NCI-H1105 (cell line): Measurements from ENCODE around the gene HDAC3.
"Not testable (repeated sequence)": the region's sequence is repeated elsewhere in the genome, so short reads cannot be mapped to it uniquely, and the experiment has no call there.

Source experiments
- DNase-seq: peaks from one replicate; lab custom pipeline; 2025; lab: John Stamatoyannopoulos, UW

Gene HDAC3

DNA sequence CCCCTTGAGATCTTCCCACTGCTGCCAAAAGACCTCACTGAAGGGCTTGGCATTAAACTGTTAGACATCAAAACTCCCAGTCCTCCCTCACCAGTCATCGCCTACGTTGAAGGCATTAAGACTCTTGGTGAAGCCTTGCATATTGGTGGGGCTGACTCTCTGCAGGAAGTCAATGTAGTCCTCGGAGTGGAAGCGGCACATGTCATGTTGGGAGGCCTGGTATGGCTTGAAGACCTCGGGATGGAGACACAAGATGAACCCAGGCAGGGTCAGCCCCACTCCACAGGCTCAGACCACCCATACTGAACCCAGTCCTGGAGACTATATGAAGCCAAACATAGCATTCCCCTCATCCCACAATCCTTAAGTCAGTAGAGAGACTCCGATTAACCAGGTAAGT lies 1.9 kb downstream of the HDAC3 start:
- no peak for DNase-seq

DNA sequence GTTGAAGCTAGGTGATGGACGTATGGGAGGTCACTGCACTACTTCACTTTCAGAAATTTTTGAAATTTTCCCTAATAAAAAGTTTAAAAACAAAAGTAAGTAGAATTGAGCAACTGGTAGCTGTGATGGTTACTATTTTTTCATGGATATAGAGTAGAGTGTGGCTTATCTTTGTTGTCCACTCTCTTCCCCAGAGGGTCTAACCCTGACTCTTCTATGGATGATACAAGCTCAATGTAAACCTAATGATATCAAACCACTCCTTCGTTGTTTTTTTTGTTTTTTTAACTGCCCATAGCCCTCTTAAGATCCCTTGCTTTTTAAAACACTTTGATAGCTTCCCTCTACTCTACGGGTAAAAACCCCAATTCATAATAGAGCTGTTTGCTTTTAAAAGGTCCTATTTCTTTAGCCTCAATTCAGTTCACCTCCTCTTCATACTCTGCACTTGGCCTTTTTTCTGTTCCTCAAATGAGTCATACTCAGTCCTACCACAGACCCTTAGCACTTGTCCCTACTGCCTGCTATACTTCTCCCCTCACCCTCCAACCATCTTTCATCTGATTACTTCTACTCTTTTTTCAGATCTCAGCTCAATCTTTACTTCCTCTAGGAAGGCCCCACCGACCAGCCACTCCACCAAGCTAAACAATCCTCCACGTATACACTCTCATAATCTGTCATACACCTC lies 2.6 kb downstream of the HDAC3 start:
- DNase-seq: no peak

DNA sequence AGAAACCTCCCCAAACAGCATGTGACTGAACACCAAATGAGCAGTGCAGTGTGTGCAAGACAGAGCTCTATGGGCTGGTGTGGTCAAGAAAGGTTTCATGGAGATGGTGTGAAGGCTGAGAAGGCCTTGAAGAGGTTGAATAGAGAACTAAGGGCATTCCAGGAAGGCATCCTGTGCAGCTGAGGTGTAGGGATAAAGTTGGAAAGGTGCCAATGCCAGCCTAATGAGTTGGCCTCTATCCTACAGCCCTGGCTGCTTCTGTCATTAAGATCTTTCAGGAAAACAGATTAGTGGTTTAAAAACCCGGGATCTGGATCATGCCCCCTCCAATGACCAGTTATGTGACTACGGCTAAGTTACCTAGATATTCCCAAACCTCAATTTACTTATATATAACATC lies 4.0 kb downstream of the HDAC3 start:
- DNase-seq: peak; percentile 6

GRCh38 chr5:141630570-141631140 lies 6.0 kb downstream of the HDAC3 start:
- DNase-seq: no peak

- no peak for DNase-seq
Measured at GRCh38 chr5:141628175-141628788, 8.4 kb downstream of the HDAC3 start.

DNA sequence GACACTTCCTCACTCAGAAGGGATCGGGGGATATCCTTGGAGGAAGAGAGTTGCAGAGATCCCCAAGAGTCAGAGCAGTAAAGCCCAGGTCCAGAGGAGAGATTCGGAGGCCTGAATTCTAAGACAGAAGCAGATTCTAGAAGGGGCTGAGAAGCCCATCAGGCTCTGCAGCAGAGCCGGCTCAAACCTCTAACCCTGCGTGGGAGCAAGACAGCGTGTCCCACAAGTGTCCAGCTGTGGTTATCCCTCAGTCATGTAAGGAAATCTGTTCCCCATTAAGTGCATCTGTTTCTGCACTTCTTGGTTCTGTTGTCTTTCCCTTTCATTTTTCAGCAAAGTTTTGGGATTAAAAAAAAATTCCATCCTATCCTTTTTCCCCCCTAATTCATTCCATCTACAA lies 13.0 kb downstream of the HDAC3 start:
- DNase-seq: no peak

GRCh38 chr5:141623186-141623585 lies 13.5 kb downstream of the HDAC3 start:
- DNase-seq: no peak

DNA sequence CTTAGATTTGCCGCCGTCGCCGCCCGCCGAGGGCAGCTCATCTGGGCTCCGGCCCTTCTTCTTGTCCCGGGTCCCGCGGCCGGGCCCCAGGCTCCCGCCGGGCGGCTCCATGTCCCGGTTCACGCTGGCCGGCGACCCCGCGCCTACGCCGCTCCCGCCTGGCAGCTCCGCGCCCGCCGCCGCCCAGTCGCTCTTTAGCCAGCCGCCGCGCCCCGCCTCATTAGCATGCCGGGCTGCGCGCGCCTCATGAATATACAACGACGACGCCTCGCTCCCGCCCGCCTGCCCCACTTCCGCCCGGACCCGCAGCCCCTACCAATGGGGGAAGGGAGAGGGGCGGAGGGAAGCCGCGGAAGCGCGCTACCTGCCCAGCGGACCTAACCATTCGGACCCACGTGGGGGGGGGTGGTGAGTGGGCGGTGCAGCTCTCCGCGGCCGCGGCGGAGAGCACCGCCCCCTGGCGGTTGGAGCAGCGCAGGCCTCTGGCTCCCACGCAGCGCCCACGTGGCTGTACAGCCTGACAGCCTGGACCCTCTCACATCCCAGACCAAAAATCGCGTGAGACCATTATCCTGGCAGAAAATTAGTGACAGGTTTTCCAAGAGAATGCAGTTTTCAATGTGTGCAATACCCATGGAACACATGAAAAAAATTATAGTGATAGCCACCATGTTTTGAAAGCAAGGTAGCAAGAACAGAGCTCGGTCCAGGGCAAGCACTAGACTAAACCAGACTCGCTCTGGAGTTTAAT lies 17.7 kb downstream of the HDAC3 start, which contains the start of gene DIAPH1:
TSS of gene DIAPH1 (minus strand) at position 197 of the 751 bp plus-strand sequence. CDS start at position 111, 86 bp downstream.
- DNase-seq: peak; percentile 89

- peak; percentile 32 for DNase-seq
Measured at GRCh38 chr5:141618030-141618803, 18.4 kb downstream of the HDAC3 start.

- no peak for DNase-seq
Measured at GRCh38 chr5:141617682-141618029, 19.0 kb downstream of the HDAC3 start.

DNA sequence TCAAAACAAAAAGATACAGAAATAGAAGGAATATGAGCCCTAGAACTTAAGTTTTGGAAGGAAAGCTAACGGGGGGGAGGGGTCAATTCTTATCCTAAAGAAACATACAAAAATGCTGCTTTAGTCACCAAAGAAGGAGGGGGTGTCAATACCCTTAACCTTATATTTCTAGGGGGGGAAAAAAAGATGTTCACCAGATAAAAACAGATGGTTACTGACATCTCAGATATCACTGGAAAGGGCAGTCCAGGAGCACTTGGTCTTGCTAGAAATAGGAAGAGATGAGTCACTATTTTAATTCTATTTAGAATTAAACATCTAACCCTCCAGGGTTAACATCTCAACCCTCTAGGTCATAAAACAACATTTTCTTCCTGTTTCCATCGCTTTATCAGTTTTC lies 19.5 kb downstream of the HDAC3 start:
- no peak for DNase-seq

GRCh38 chr5:141615991-141616720 lies 20.5 kb downstream of the HDAC3 start:
- no peak for DNase-seq

GRCh38 chr5:141613344-141613743 lies 23.3 kb downstream of the HDAC3 start:
- DNase-seq: no peak

DNA sequence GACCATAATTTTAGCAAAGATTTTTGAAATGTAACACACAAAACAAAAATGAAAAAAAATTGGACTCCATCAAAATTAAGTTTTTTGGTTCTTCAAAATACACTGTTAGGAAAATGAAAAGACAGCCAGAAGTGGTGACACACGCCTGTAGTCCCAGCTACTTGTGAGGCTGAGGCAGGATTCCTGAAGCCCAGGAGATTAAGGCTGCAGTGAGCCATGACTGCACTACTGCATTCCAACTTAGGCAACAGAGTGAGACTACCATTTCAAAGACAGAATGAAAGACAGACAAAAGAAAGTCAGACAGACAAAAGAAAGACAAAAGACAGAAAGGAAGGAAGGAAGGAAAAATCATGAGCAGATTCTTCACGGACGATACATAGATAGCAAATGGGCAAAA lies 25.4 kb downstream of the HDAC3 start:
- DNase-seq: no peak

DNA sequence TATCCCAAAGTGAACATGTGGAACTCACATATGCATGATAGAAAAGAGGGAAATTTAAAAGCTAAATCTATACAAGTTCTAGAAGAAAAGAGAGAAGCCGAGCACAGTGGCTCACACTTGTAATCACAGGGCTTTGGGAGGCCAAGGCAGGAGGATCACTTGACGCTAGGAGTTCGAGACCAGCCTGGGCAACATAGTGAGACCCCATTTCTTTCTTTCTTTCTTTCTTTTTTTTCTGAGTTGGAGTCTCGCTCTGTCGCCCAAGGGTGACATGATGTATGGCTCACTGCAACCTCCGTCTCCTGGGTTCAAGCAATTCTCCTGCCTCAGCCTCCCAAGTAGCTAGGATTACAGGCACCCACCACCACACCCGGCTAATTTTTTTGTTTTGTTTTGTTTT lies 26.7 kb downstream of the HDAC3 start:
- DNase-seq: not testable (repeated sequence)

DNA sequence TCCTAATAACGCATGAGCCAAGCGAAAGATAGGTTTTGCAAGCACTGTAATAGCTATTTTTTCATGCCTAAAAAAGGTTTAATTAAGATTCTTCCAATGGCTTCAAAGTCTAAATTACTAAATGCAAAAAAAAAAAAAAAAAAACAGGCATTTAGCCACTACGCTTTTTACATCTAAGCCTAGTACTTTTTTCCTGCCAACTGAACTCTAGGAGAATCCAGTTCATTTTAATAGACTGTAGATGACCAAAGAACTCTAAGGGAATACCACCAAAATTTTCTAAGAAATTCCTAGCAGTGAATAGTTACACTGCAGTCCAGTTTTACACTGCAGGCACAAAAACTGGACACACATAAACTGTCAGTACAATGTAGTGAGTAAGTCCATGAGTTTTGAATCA lies 27.6 kb downstream of the HDAC3 start:
- no peak for DNase-seq

DNA sequence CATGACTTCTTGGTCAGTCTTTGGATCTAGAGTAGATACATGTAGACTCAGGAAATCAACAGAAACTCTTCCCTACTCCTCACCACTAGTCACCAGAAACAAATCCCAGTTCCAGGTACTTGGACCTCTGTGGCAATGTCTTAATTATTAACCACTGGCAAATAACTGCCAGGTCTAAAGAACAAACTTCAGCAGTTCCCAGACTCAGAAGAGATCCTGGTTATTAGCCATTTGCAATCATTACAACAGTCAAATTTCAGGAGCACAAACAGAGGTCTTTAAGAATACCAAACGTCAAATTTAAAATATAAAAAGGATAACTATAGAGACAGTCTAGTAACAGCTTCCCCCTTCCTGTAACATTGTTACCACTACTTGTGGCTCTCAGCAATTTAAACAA lies 28.1 kb downstream of the HDAC3 start:
- DNase-seq: no peak

DNA sequence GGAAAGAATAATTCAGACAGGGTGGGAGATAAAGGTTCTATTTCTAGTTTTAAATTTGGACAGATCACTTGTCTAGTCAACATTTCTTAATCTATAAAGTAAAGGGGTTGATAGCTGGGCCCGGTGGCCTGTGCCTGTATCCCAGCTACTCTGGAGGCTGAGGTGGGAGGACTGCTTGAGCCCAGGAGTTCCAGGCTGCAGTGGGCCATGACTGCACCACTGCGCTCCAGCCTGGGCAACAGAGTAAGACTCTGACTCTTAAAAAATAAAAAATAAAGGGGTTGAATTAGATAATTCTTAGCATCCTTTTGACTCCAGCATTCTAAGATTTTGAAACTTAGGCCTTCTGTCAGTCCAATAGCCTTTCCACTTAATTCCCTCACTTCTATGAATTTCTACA lies 28.6 kb downstream of the HDAC3 start:
- no peak for DNase-seq

GRCh38 chr5:141605523-141606277 lies 30.9 kb downstream of the HDAC3 start:
- DNase-seq: no peak

DNA sequence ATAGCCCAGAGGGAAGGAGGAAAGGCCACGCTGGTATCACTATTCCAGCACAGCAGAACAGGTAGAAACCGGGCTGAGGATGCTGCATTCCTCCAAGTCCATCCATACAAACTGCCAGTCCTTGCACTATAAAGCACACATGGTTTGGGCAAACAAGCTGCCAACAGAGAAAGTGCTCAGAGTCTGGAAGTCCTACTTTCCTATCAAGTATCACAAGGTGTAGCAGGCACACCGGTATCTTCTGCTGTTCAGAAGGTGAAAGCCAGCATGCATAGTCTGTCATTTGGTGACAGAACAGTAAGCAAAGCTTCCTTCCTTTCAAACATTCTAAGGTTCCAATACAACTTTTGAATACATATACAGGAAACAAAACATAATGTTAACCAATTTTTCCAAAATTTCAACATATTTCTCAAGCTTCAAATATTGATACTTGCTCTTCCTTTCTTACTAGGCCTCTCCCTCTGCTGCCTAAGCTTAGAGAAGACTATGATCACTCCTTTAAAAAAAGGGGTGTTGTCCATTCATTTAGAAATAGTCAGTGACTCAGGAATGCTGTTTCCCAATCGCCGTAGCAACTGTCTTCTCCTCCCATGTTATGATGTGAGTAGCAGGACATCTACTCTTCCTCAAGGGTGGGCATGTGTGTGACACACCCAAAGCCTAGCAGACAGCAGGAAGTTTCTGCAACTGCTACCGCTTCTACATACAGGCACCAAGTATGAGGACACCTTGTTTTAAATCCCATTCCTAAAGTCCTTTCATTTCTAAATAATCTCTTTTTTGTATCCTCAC lies 32.5 kb downstream of the HDAC3 start:
- no peak for DNase-seq
